ENCODE measurements around the gene RALGAPA1.
A peak's percentile ranks its signal among the peaks of the same experiment; 100 is the strongest.

Gene RALGAPA1

DNA sequence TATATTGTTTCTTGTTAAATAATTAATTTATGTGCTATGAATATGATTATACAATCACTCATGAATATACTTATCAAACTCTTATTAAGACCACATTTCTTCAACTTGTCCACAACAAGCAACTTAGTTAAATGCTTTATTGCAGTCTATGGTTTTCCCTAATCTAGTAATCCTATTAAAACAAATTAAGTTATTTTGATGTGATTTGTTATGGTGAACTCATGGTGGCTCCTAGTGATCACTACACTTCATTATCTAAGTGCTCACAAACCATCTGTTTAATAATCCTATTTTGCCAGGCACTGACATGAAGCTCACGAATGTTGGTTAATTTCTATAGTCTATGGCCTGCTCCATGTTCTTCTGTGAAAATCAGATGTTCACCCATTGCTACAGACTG, 232.2 kb downstream of the RALGAPA1 start:
- TF ChIP-seq POLR2A (IDR thresholded peaks at IDR 0.05; ENCODE audit: low read depth, low read length) (no peak), POLR2AphosphoS5 (IDR thresholded peaks at IDR 0.05; ENCODE audit: low read depth, low read length) (no peak), TAF1 (IDR thresholded peaks at IDR 0.05; ENCODE audit: borderline replicate concordance, low read depth, low read length) (no peak)
- FAIRE-seq (peak; percentile 14), DNase-seq (ENCODE audit: insufficient read length) (no peak)

GRCh38 chr14:35576260-35576659, 232.8 kb downstream of the RALGAPA1 start:
- DNase-seq (ENCODE audit: insufficient read length) (no peak), FAIRE-seq (no peak)
- TF ChIP-seq POLR2A (IDR thresholded peaks at IDR 0.05; ENCODE audit: low read depth, low read length) = no peak
- TF ChIP-seq TAF1 (IDR thresholded peaks at IDR 0.05; ENCODE audit: borderline replicate concordance, low read depth, low read length) = no peak
- TF ChIP-seq POLR2AphosphoS5 (IDR thresholded peaks at IDR 0.05; ENCODE audit: low read depth, low read length) = no peak

- DNase-seq (ENCODE audit: insufficient read length) = no peak
- no peak for FAIRE-seq
- TF ChIP-seq TAF1 (IDR thresholded peaks at IDR 0.05; ENCODE audit: borderline replicate concordance, low read depth, low read length) = no peak
- no peak for TF ChIP-seq POLR2A (IDR thresholded peaks at IDR 0.05; ENCODE audit: low read depth, low read length)
- TF ChIP-seq POLR2AphosphoS5 (IDR thresholded peaks at IDR 0.05; ENCODE audit: low read depth, low read length) = no peak
Measured at GRCh38 chr14:35573911-35574310, 235.2 kb downstream of the RALGAPA1 start.

DNA sequence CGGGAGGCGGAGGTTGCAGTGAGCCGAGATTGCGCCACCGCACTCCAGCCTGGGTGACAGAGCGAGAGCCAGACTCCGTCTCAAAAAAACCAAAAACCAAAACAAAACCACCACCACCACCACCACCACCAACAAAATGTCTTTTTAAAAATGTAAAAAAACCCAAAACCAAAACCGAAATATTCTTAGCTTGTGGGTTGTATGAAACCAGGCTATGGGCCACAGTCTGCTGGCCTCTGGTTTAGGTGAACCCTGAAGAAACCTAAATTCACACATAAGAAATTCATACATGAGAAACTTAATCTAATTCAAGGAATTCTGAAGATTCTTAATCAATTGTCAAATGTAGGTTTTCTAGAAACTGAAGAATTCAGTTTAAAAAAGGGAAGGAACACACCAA, 237.5 kb downstream of the RALGAPA1 start:
- DNase-seq (ENCODE audit: insufficient read length) (no peak), FAIRE-seq (no peak)
- TF ChIP-seq POLR2AphosphoS5 (IDR thresholded peaks at IDR 0.05; ENCODE audit: low read depth, low read length) (no peak), POLR2A (IDR thresholded peaks at IDR 0.05; ENCODE audit: low read depth, low read length) (no peak), TAF1 (IDR thresholded peaks at IDR 0.05; ENCODE audit: borderline replicate concordance, low read depth, low read length) (no peak)

DNA sequence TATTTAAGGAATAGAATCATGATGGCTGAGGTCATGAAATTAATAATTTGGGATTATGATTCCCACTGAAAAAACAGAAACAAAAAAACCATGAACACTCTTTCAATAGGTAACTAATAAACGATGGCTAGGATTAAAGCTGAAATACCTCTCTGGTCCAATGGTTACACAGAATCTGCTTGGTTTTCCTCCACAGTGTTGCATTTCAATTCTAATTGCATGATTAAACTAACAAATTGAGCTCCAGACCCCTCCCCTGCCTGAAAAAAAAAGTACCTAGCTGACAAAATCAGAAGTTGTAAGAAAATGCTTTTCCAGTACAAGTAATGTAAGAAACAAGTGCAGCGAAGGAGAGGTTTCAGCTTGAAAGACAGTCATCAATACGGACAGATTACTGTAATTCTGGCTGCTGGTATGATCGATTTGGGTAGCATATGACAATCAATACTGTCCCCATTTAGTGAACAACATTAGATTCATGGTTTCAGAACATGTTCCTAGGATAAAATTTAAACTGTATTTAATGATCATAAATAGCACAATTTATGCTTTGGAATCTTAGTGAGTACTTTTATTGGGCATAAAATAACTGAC, 243.1 kb downstream of the RALGAPA1 start:
- FAIRE-seq = no peak
- DNase-seq (ENCODE audit: insufficient read length) = no peak
- no peak for TF ChIP-seq POLR2A (IDR thresholded peaks at IDR 0.05; ENCODE audit: low read depth, low read length)
- no peak for TF ChIP-seq POLR2AphosphoS5 (IDR thresholded peaks at IDR 0.05; ENCODE audit: low read depth, low read length)
- no peak for TF ChIP-seq TAF1 (IDR thresholded peaks at IDR 0.05; ENCODE audit: borderline replicate concordance, low read depth, low read length)

DNA sequence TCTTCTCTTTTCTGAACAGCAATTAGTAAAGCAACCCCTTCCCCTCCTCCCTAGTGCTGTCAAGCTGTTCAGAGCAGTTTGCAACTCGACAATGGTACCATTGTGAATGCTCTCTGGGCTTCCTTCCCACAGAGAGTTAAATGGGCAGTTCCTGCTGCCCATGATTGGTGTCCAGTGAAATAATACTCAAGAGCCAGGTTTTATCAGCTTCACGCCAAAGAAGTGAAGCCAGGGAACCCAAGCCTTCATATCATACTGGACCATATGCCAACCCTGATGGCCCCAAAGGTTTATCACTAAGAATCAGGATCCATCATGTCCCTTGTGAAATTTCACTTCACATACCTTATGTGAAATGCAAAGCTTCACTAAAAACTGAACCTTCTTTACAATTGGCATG, 250.4 kb downstream of the RALGAPA1 start:
- DNase-seq (ENCODE audit: insufficient read length) = no peak
- TF ChIP-seq POLR2A (IDR thresholded peaks at IDR 0.05; ENCODE audit: low read depth, low read length) (no peak), TAF1 (IDR thresholded peaks at IDR 0.05; ENCODE audit: borderline replicate concordance, low read depth, low read length) (no peak), POLR2AphosphoS5 (IDR thresholded peaks at IDR 0.05; ENCODE audit: low read depth, low read length) (no peak)
- no peak for FAIRE-seq

DNA sequence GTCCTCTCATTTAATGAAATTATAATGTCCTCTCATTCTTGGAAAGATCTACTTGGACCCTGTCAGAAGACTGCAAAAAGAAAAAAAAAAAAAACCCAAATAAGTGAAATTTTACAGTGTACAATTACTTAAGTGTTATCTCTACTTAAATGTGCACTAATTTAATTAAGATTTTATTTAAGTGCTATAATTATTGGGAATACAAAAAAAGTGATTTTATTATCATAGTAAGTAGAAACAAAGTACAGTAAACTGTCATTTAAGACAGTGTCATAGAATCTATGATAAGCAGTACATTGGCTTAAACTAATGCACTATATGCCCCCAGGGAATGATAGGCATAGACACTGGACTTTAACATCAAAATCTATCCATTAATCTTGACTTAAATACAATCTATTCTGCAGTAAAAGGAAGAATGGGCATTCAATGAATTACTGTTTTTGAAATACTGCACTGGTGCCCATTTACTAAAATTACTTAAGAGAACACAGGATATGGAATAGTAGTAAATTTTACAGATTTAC, 251.8 kb downstream of the RALGAPA1 start:
- no peak for DNase-seq (ENCODE audit: insufficient read length)
- TF ChIP-seq POLR2AphosphoS5 (IDR thresholded peaks at IDR 0.05; ENCODE audit: low read depth, low read length) = no peak
- no peak for TF ChIP-seq POLR2A (IDR thresholded peaks at IDR 0.05; ENCODE audit: low read depth, low read length)
- no peak for TF ChIP-seq TAF1 (IDR thresholded peaks at IDR 0.05; ENCODE audit: borderline replicate concordance, low read depth, low read length)
- FAIRE-seq = no peak

- TF ChIP-seq TAF1 (IDR thresholded peaks at IDR 0.05; ENCODE audit: borderline replicate concordance, low read depth, low read length) (no peak), POLR2A (IDR thresholded peaks at IDR 0.05; ENCODE audit: low read depth, low read length) (no peak), POLR2AphosphoS5 (IDR thresholded peaks at IDR 0.05; ENCODE audit: low read depth, low read length) (no peak)
Measured at GRCh38 chr14:35556548-35556947, 252.5 kb downstream of the RALGAPA1 start.

GRCh38 chr14:35553808-35554207, 255.3 kb downstream of the RALGAPA1 start:
- FAIRE-seq = no peak
- no peak for DNase-seq (ENCODE audit: insufficient read length)
- TF ChIP-seq POLR2A (IDR thresholded peaks at IDR 0.05; ENCODE audit: low read depth, low read length) = no peak
- TF ChIP-seq TAF1 (IDR thresholded peaks at IDR 0.05; ENCODE audit: borderline replicate concordance, low read depth, low read length) = no peak
- TF ChIP-seq POLR2AphosphoS5 (IDR thresholded peaks at IDR 0.05; ENCODE audit: low read depth, low read length) = no peak

More at GRCh38 chr14:35556548-35556947, 252.5 kb downstream of the RALGAPA1 start:
- DNase-seq (ENCODE audit: insufficient read length) (no peak), FAIRE-seq (no peak)

- DNase-seq (ENCODE audit: insufficient read length) = no peak
- TF ChIP-seq POLR2A (IDR thresholded peaks at IDR 0.05; ENCODE audit: low read depth, low read length) (no peak), TAF1 (IDR thresholded peaks at IDR 0.05; ENCODE audit: borderline replicate concordance, low read depth, low read length) (no peak), POLR2AphosphoS5 (IDR thresholded peaks at IDR 0.05; ENCODE audit: low read depth, low read length) (no peak)
- no peak for FAIRE-seq
Measured at GRCh38 chr14:35551081-35551480, 258.0 kb downstream of the RALGAPA1 start.

- TF ChIP-seq POLR2A (IDR thresholded peaks at IDR 0.05; ENCODE audit: low read depth, low read length) (no peak), TAF1 (IDR thresholded peaks at IDR 0.05; ENCODE audit: borderline replicate concordance, low read depth, low read length) (no peak), POLR2AphosphoS5 (IDR thresholded peaks at IDR 0.05; ENCODE audit: low read depth, low read length) (no peak)
- DNase-seq (ENCODE audit: insufficient read length) (no peak), FAIRE-seq (no peak)
Measured at GRCh38 chr14:35549551-35549950, 259.5 kb downstream of the RALGAPA1 start.

GRCh38 chr14:35543006-35543405, 266.1 kb downstream of the RALGAPA1 start:
- TF ChIP-seq POLR2A (IDR thresholded peaks at IDR 0.05; ENCODE audit: low read depth, low read length) (no peak), POLR2AphosphoS5 (IDR thresholded peaks at IDR 0.05; ENCODE audit: low read depth, low read length) (no peak), TAF1 (IDR thresholded peaks at IDR 0.05; ENCODE audit: borderline replicate concordance, low read depth, low read length) (no peak)
- FAIRE-seq (no peak), DNase-seq (ENCODE audit: insufficient read length) (no peak)

All from GM12892 (cell line).